ENCODE measurements around the gene SERHL2. TPM values are rescaled to one million over a fixed set of nuclear protein-coding genes. Genes with fewer than 3 reads are reported as not detected.

The SERHL2 gene
- total RNA-seq, 2 experiments from 2014 or later: 1.1 to 1.4 TPM

DNA sequence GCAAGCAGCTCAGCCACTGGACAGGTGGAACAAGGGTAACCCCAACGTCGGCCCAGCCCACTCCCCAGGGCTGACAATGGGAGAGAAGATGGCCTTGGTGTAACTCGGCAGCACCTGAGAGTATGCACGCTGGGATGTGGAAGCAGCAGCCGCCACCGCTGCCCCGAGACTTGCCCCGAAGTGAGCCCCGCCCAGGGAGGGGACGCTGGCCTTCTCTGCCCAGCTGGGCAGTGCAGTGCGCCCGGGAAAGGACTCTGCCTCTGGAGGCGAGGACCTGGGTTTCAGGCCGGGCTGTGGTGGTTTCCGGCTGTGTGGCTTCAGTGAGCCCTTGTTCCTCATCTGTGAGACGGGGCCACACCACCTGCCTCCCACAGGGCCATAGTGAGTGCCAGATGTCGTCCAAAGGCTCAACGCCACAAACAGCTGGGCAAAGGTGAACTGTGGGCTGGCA is 69.6 kb downstream of the SERHL2 start:
- POLR2A ChIA-PET: interaction anchor here (6.2 kb wide), 1 partner anchor 8 kb away, joined by 64 read pairs; the partner anchor contains the start of gene POLDIP3
- Mint-ChIP-seq H3K4me1 (ENCODE audit: low read depth) (peaks cover 1% of the 10 kb centered on the region), H3K27me3 (no peaks in the 10 kb centered on the region), H3K36me3 (ENCODE audit: low read depth) (peaks cover 1% of the 10 kb centered on the region), H3K4me3 (no peak overlapping the region), H3K27ac (no peak overlapping the region), H3K9me3 (no peaks in the 10 kb centered on the region)
- ATAC-seq: no peak
- no peak for TF ChIP-seq CTCF (IDR thresholded peaks at IDR 0.05)
- no peak for DNase-seq
- CTCF ChIA-PET: interaction anchor here (0.8 to 3.0 kb wide), 2 partner anchors 13 to 467 kb away, joined by 3 to 13 read pairs; no protein-coding TSS in a partner anchor
- intact Hi-C loops (cut with micrococcal nuclease): no loop called here

Other genes starting within 250 kb of the SERHL2 start
- gene NFAM1, start 121.6 kb upstream of the SERHL2 start, total RNA-seq: under 1 TPM in 1 of 2 experiments, not detected in 1; 0.16 TPM
- gene RRP7A, start 34.2 kb upstream of the SERHL2 start, total RNA-seq: 100 to 1,000 TPM; 120 to 126 TPM
- gene POLDIP3, start 60.9 kb downstream of the SERHL2 start, total RNA-seq: 10 to 100 TPM; 70.2 to 71.1 TPM
- under 1 TPM; 0.54 to 0.59 TPM for gene ATP5MGL, start 86.6 kb downstream of the SERHL2 start, total RNA-seq
- gene CYB5R3, start 95.4 kb downstream of the SERHL2 start, total RNA-seq: 10 to 100 TPM; 64.2 to 64.3 TPM
- under 1 TPM; 0.20 to 0.38 TPM for gene A4GALT, start 166.9 kb downstream of the SERHL2 start, total RNA-seq